CD14-positive monocyte (primary cell): ENCODE results near the gene CACNA1B. TPM values are rescaled to one million over a fixed set of nuclear protein-coding genes. Genes with fewer than 3 reads are reported as not detected.

ENCODE experiments used
- DNase-seq, 3 donors: peaks; one replicate each; pipeline ENCODE4 v3.0.0-alpha.2; 2011 to 2022
- H2AFZ ChIP-seq: 2 replicates; pipeline ENCODE4 v1.6.0; 2012; ENCODE audit warnings: mild to moderate bottlenecking, low read depth, low read length, inconsistent platforms; ENCODE audit not compliant: insufficient read depth, poor library complexity, severe bottlenecking
- H3K27ac ChIP-seq, 2 donors: 1 replicate in 1 of 2; 2 replicates in 1 of 2; pipeline ENCODE4 v1.5.1; 2012 to 2013; ENCODE audit warnings: low read length in 2 of 2, control low read depth in 1 of 2, inconsistent platforms in 1 of 2, low read depth in 1 of 2, mild to moderate bottlenecking in 1 of 2
- H3K27me3 ChIP-seq, 2 donors: one replicate each; pipeline versions ENCODE4 v1.6.0 to v1.6.1; 2011 to 2013; ENCODE audit warnings: low read length in 2 of 2; ENCODE audit not compliant: control insufficient read depth in 2 of 2, insufficient read depth in 2 of 2
- H3K36me3 ChIP-seq, 2 donors: replicated peaks in 1 of 2; 1 replicate in 1 of 2; 2 replicates in 1 of 2; pipeline versions ENCODE4 v1.5.1 to v1.6.1; 2012 to 2013; ENCODE audit warnings: low read length in 2 of 2, control low read depth in 1 of 2, inconsistent platforms in 1 of 2, mild to moderate bottlenecking in 1 of 2; ENCODE audit not compliant: insufficient read depth in 2 of 2, control insufficient read depth in 1 of 2
- H3K4me1 ChIP-seq, 2 donors: 1 replicate in 1 of 2; 2 replicates in 1 of 2; pipeline versions ENCODE4 v1.5.1 to v1.6.1; 2012 to 2013; ENCODE audit warnings: low read length in 2 of 2, control low read depth in 1 of 2, inconsistent platforms in 1 of 2, mild to moderate bottlenecking in 1 of 2, moderate library complexity in 1 of 2; ENCODE audit not compliant: insufficient read depth in 2 of 2, control insufficient read depth in 1 of 2
- H3K4me2 ChIP-seq: replicated peaks from 2 replicates; pipeline ENCODE3; 2012; ENCODE audit warnings: low read length, moderate library complexity, mild to moderate bottlenecking; ENCODE audit not compliant: poor library complexity, severe bottlenecking; ENCODE audit errors: extremely low read depth
- H3K4me3 ChIP-seq, 3 experiments: fragments of 200-600 bp in 1 of 3; sonication (generic) in 1 of 3; replicated peaks in 1 of 3; 1 replicate in 2 of 3; 2 replicates in 1 of 3; pipeline ENCODE4 v1.5.1; 2011 to 2013; ENCODE audit warnings: low read length in 3 of 3, mild to moderate bottlenecking in 3 of 3, control low read depth in 2 of 3, low read depth in 2 of 3, inconsistent platforms in 1 of 3, moderate library complexity in 1 of 3
- H3K79me2 ChIP-seq: 2 replicates; pipeline ENCODE4 v1.6.0; 2012; ENCODE audit warnings: mild to moderate bottlenecking, control low read depth, inconsistent platforms, low read length, moderate library complexity; ENCODE audit not compliant: insufficient read depth
- H3K9ac ChIP-seq: 2 replicates; pipeline ENCODE4 v1.6.0; 2017; ENCODE audit warnings: low read length, mild to moderate bottlenecking; ENCODE audit not compliant: insufficient read depth, poor library complexity, severe bottlenecking
- H3K9me3 ChIP-seq, 2 donors: replicated peaks in 1 of 2; 1 replicate in 1 of 2; 2 replicates in 1 of 2; pipeline versions ENCODE4 v1.5.1 to v1.6.1; 2012 to 2013; ENCODE audit warnings: low read length in 2 of 2, control low read depth in 1 of 2; ENCODE audit not compliant: control insufficient read depth in 1 of 2, insufficient read depth in 1 of 2
- H4K20me1 ChIP-seq: 2 replicates; pipeline ENCODE4 v1.6.0; 2012; ENCODE audit warnings: mild to moderate bottlenecking, low read length, control low read depth, moderate library complexity; ENCODE audit not compliant: insufficient read depth
- H3K27ac Mint-ChIP-seq, 7 donors: one replicate each; pipeline ENCODE4 v1.8.0; 2020; ENCODE audit warnings: mild to moderate bottlenecking in 7 of 7, mixed read lengths in 7 of 7, moderate library complexity in 6 of 7, inconsistent platforms in 2 of 7
- H3K27me3 Mint-ChIP-seq, 3 donors: one replicate each; pipeline ENCODE4 v1.8.0; 2021 to 2022; ENCODE audit warnings: low read depth in 3 of 3, mild to moderate bottlenecking in 3 of 3, mixed read lengths in 3 of 3, moderate library complexity in 3 of 3, inconsistent platforms in 1 of 3
- H3K36me3 Mint-ChIP-seq, 2 donors: one replicate each; pipeline ENCODE4 v1.8.0; 2020; ENCODE audit warnings: mixed read lengths in 2 of 2, inconsistent platforms in 1 of 2, mild to moderate bottlenecking in 1 of 2
- H3K4me1 Mint-ChIP-seq: one replicate; pipeline ENCODE4 v1.8.0; 2020; ENCODE audit warnings: mild to moderate bottlenecking, mixed read lengths
- H3K4me3 Mint-ChIP-seq, 2 donors: one replicate each; pipeline ENCODE4 v1.8.0; 2020; ENCODE audit warnings: mild to moderate bottlenecking in 2 of 2, mixed read lengths in 2 of 2, moderate library complexity in 1 of 2
- H3K9me3 Mint-ChIP-seq, 7 donors: one replicate each; pipeline ENCODE4 v1.8.0; 2020 to 2022; ENCODE audit warnings: mixed read lengths in 7 of 7, mild to moderate bottlenecking in 6 of 7, moderate library complexity in 6 of 7, inconsistent platforms in 2 of 7
- WGBS: methylation state at CpG from one replicate; pipeline ENCODE4 v1.1.5; 2013; ENCODE audit warnings: missing lambda C conversion rate; ENCODE audit not compliant: insufficient coverage; 5-methylcytosine and 5-hydroxymethylcytosine counted together
- intact Hi-C, 2 donors: fragments of 100-400 bp; cut with micrococcal nuclease; formaldehyde crosslinking; loops; one replicate each; pipeline versions ENCODE4 v1.15.0 to v1.15.1; 2023
- polyA plus RNA-seq, 3 donors: library from polyadenylated mRNA; depleted of rRNA in 1 of 3; unstranded in 2 of 3; stranded (reverse) in 1 of 3; fragments of 300-500 nt in 2 of 3; fragments of >200 nt in 1 of 3; fragmentation: Illumina TruSeq in 2 of 3; gene quantifications; 1 replicate in 2 of 3; 2 replicates in 1 of 3; pipeline ENCODE4 v1.2.3, GENCODE V29; 2012 to 2021
- TF ChIP-seq, protein P1 (sequence below): fragments of 200-600 bp; IDR thresholded peaks from one replicate; pipeline ENCODE4 v1.8.0; 2022; ENCODE audit warnings: antibody characterized with exemption, mild to moderate bottlenecking

The CACNA1B gene
- polyA plus RNA-seq, 3 donors, result not detected

GRCh38 chr9:137918331-137919094, 40.9 kb downstream of the CACNA1B start:
- H3K27ac ChIP-seq, result no peak overlapping the region
- H3K4me3 ChIP-seq, result no peak overlapping the region
- no peak overlapping the region for H3K9ac ChIP-seq
- Mint-ChIP-seq H3K27me3 (peaks cover 2 to 4% (median 2%) of the 10 kb centered on the region in 3 donors), H3K9me3 (peaks cover 0 to 3% (median 0%) of the 10 kb centered on the region in 7 donors), H3K4me1 (no peaks in the 10 kb centered on the region), H3K27ac (no peak overlapping the region), H3K4me3 (no peak overlapping the region), H3K36me3 (no peaks in the 10 kb centered on the region)
- H2AFZ ChIP-seq, result no peak overlapping the region
- no peak overlapping the region for H3K4me2 ChIP-seq
- 70% methylated on average over 9 of the region's 9 CpGs for WGBS
- no peaks in the 10 kb centered on the region for H3K36me3 ChIP-seq
- H4K20me1 ChIP-seq, result no peaks in the 10 kb centered on the region
- H3K9me3 ChIP-seq, result no peaks in the 10 kb centered on the region
- DNase-seq, result no peak
- no peaks in the 10 kb centered on the region for H3K79me2 ChIP-seq
- TF ChIP-seq, protein P1, sequence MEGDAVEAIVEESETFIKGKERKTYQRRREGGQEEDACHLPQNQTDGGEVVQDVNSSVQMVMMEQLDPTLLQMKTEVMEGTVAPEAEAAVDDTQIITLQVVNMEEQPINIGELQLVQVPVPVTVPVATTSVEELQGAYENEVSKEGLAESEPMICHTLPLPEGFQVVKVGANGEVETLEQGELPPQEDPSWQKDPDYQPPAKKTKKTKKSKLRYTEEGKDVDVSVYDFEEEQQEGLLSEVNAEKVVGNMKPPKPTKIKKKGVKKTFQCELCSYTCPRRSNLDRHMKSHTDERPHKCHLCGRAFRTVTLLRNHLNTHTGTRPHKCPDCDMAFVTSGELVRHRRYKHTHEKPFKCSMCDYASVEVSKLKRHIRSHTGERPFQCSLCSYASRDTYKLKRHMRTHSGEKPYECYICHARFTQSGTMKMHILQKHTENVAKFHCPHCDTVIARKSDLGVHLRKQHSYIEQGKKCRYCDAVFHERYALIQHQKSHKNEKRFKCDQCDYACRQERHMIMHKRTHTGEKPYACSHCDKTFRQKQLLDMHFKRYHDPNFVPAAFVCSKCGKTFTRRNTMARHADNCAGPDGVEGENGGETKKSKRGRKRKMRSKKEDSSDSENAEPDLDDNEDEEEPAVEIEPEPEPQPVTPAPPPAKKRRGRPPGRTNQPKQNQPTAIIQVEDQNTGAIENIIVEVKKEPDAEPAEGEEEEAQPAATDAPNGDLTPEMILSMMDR, result no peak
- no peaks in the 10 kb centered on the region for H3K4me1 ChIP-seq
- intact Hi-C loops, result no loop called here
- no peaks in the 10 kb centered on the region for H3K27me3 ChIP-seq

- no peaks in the 10 kb centered on the region for H3K36me3 ChIP-seq
- no peak overlapping the region for H3K4me3 ChIP-seq
- no peak for DNase-seq
- H3K9me3 ChIP-seq, result no peaks in the 10 kb centered on the region
- H3K27me3 ChIP-seq, result no peaks in the 10 kb centered on the region
- no peak overlapping the region for H3K27ac ChIP-seq
- H3K79me2 ChIP-seq, result no peaks in the 10 kb centered on the region
- Mint-ChIP-seq H3K27ac (no peak overlapping the region), H3K4me1 (no peaks in the 10 kb centered on the region), H3K27me3 (peaks cover 2 to 4% (median 2%) of the 10 kb centered on the region in 3 donors), H3K4me3 (no peak overlapping the region), H3K36me3 (no peaks in the 10 kb centered on the region), H3K9me3 (peaks cover 0 to 3% (median 0%) of the 10 kb centered on the region in 7 donors)
- H4K20me1 ChIP-seq, result no peaks in the 10 kb centered on the region
- 96% methylated on average over 9 of the region's 9 CpGs for WGBS
- no peak overlapping the region for H2AFZ ChIP-seq
- intact Hi-C loops, result no loop called here
- no peak overlapping the region for H3K9ac ChIP-seq
- no peak overlapping the region for H3K4me2 ChIP-seq
- H3K4me1 ChIP-seq, result no peaks in the 10 kb centered on the region
- TF ChIP-seq, protein P1, result no peak
Observed at GRCh38 chr9:137919095-137919465, 41.5 kb downstream of the CACNA1B start.
